Duodenal mucosa (tissue), 2 donors: Measurements from ENCODE around the gene CYB5D1.

Experiments
- H3K27ac ChIP-seq: one replicate; pipeline ENCODE4 v1.7.0; 2013; ENCODE audit warnings: low read depth, low read length
- H3K27me3 ChIP-seq, 2 donors: one replicate each; pipeline ENCODE4 v1.7.0; 2013; ENCODE audit warnings: low read length in 2 of 2, control low read depth in 1 of 2; ENCODE audit not compliant: insufficient read depth in 2 of 2, control insufficient read depth in 1 of 2
- H3K36me3 ChIP-seq, 2 donors: one replicate each; pipeline ENCODE4 v1.7.0; 2013; ENCODE audit warnings: low read length in 2 of 2, control low read depth in 1 of 2; ENCODE audit not compliant: insufficient read depth in 2 of 2, control insufficient read depth in 1 of 2
- H3K4me1 ChIP-seq, 2 donors: one replicate each; pipeline ENCODE4 v1.7.0; 2013; ENCODE audit warnings: low read length in 2 of 2, control low read depth in 1 of 2; ENCODE audit not compliant: insufficient read depth in 2 of 2, control insufficient read depth in 1 of 2
- H3K4me3 ChIP-seq, 2 donors: one replicate each; pipeline ENCODE4 v1.7.0; 2013; ENCODE audit warnings: low read length in 2 of 2, low read depth in 1 of 2
- H3K9ac ChIP-seq, 2 donors: one replicate each; pipeline ENCODE4 v1.7.0; 2013; ENCODE audit warnings: low read length in 2 of 2, low read depth in 1 of 2
- H3K9me3 ChIP-seq, 2 donors: one replicate each; pipeline ENCODE4 v1.7.0; 2013; ENCODE audit warnings: low read length in 2 of 2, control low read depth in 1 of 2; ENCODE audit not compliant: control insufficient read depth in 1 of 2

The CYB5D1 gene

DNA sequence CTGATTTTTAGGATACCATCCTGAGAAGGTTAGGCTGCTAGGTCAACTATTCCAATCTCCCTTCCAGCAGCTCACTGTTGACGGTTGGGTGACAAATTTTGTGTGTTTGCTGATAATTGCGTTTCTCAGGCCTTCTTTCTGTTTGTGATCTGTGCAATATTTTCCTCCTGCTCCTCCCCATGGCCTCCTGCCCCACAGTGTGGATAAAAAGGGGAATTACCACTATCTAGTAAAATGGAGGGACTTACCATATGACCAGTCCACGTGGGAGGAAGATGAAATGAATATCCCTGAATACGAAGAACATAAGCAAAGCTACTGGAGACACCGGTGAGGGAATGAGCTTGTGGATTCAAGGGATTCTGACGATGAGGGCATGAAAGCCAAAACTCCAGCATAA lies 40.0 kb downstream of the CYB5D1 start:
- Histone ChIP-seq H3K36me3 (peaks cover 48 to 82% of the 10 kb centered on the region in 2 donors), H3K4me1 (no peaks in the 10 kb centered on the region), H3K4me3 (no peak overlapping the region), H3K9ac (no peak overlapping the region), H3K9me3 (no peaks in the 10 kb centered on the region), H3K27me3 (no peaks in the 10 kb centered on the region), H3K27ac (no peak overlapping the region)

DNA sequence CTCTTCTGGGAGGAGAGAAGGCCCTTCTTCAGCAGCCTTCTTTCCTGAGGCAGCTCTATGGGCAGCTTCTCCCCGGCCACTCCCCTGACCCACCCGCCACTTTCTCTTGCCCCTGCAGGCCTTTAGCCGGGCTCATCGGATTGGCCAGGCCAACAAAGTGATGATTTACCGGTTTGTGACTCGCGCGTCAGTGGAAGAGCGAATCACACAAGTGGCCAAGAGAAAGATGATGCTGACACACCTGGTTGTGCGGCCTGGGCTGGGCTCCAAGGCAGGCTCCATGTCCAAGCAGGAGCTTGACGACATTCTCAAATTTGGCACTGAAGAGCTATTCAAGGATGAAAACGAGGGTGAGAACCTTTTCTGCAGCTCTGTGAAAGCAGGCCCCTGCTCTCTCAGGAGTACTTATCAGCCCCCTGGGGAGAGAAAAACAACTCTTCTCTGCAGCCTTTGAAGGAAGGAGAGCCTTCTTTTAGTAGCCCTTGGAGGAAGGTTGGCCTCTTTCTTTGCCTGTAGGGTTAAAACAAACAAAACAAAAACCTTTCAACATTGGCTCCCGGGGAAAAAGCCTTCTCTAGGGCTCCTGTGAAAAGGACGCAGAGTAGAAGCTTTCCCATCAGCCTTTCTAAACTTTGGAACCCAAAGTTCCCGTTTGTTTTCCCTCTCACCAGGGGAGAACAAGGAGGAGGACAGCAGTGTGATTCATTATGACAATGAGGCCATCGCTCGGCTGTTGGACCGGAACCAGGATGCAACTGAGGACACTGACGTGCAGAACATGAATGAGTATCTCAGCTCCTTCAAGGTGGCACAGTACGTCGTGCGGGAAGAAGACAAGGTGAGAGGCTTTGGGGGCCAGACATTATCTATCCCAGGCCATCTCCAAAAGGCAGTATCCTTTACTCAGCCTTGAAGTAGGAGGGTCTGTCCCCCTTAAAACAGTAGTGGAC lies 45.6 kb downstream of the CYB5D1 start:
- H3K36me3 ChIP-seq = peaks cover 71 to 95% of the 10 kb centered on the region in 2 donors
- no peak overlapping the region for H3K9ac ChIP-seq
- no peaks in the 10 kb centered on the region for H3K4me1 ChIP-seq
- no peak overlapping the region for H3K27ac ChIP-seq
- H3K9me3 ChIP-seq = no peaks in the 10 kb centered on the region
- H3K4me3 ChIP-seq = no peak overlapping the region
- no peaks in the 10 kb centered on the region for H3K27me3 ChIP-seq

DNA sequence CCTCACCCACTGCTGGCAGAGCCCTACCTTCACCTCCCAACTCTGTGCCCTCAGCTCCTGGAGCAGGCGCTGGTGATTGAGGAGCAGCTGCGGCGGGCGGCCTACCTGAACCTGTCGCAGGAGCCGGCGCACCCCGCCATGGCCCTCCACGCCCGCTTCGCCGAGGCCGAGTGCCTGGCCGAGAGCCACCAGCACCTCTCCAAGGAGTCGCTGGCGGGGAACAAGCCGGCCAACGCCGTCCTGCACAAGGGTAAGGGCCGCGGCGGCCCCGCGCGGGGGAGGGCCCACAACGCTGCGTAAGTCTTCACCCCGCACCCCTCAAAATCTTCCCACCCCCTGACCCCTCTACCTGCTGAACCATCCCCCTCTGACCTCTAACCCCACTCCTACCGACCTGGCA lies 51.3 kb downstream of the CYB5D1 start:
- Histone ChIP-seq H3K9me3 (no peaks in the 10 kb centered on the region), H3K27me3 (no peaks in the 10 kb centered on the region), H3K4me1 (peaks cover 0 to 2% of the 10 kb centered on the region in 2 donors), H3K4me3 (no peak overlapping the region), H3K36me3 (peaks cover 41 to 62% of the 10 kb centered on the region in 2 donors), H3K9ac (no peak overlapping the region), H3K27ac (no peak overlapping the region)

DNA sequence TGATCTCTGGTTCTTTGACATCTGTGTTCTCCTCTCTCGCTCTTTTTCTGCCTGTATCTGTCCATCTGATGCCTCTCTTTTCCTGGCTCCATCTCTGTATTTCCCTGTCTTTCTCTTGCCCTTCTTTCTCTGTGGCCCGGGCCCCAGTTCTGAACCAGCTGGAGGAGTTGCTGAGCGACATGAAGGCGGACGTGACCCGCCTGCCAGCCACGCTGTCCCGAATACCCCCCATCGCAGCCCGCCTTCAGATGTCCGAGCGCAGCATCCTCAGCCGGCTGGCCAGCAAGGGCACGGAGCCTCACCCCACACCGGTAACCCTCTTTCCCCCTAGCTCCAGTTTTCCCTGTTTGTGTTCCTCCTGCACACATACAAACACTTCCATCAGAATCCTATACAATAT lies 52.5 kb downstream of the CYB5D1 start:
- Histone ChIP-seq H3K9me3 (no peaks in the 10 kb centered on the region), H3K27me3 (no peaks in the 10 kb centered on the region), H3K36me3 (peaks cover 31 to 51% of the 10 kb centered on the region in 2 donors), H3K9ac (no peak overlapping the region), H3K27ac (no peak overlapping the region), H3K4me1 (peaks cover 9 to 14% of the 10 kb centered on the region in 2 donors), H3K4me3 (no peak overlapping the region)

DNA sequence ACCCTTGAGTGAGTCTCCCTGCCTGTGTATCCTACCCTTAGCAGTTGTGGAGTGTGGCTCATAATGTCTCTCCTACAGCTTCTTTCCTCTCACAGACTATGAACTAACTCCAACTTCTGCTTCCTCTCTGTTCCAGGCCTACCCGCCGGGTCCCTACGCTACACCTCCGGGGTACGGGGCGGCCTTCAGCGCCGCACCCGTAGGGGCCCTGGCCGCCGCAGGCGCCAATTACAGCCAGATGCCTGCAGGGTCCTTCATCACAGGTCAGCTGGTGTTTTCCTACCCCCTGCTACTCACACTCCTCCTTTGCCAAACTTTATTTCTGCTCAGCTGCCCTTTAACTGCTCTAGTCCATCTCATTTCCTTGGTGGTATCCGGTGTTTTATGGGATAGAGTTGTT lies 52.9 kb downstream of the CYB5D1 start:
- no peak overlapping the region for H3K9ac ChIP-seq
- no peak overlapping the region for H3K27ac ChIP-seq
- peaks cover 27 to 47% of the 10 kb centered on the region in 2 donors for H3K36me3 ChIP-seq
- no peaks in the 10 kb centered on the region for H3K27me3 ChIP-seq
- H3K4me1 ChIP-seq = peaks cover 12 to 15% of the 10 kb centered on the region in 2 donors
- H3K4me3 ChIP-seq = no peak overlapping the region
- no peaks in the 10 kb centered on the region for H3K9me3 ChIP-seq

DNA sequence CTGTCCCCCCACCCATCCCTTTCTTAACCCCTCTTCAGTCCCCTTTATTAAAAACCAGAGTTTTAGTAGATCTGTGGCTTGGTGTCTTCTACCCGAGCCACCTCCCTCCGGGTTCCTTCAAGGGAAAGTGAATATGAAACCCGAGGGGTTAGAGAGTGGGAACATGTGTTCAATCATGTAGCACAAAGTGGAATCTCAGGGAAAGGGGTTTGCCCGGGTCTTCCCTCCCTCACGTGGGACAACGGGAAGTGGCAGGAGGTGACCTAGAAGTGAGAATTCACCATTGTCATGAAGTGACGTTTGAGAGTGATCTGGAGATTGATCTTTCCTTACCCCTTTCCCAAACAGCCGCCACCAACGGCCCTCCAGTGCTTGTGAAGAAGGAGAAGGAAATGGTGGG lies 53.3 kb downstream of the CYB5D1 start:
- Histone ChIP-seq H3K9ac (no peak overlapping the region), H3K27ac (no peak overlapping the region), H3K36me3 (peaks cover 23 to 43% of the 10 kb centered on the region in 2 donors), H3K4me3 (no peak overlapping the region), H3K4me1 (peaks cover 14 to 15% of the 10 kb centered on the region in 2 donors), H3K9me3 (no peaks in the 10 kb centered on the region), H3K27me3 (no peaks in the 10 kb centered on the region)
